Measurements from ENCODE around the gene TFEC.

- TF ChIP-seq CTCF (conservative IDR thresholded peaks at IDR 0.05; ENCODE audit: low read depth, low read length), result no peak
- TF ChIP-seq RAD21 (IDR thresholded peaks at IDR 0.05; ENCODE audit: low read length), result no peak
- TF ChIP-seq POLR2A (IDR thresholded peaks at IDR 0.05; ENCODE audit: low read depth, low read length), result no peak
- TF ChIP-seq MXI1 (IDR thresholded peaks at IDR 0.05; ENCODE audit: borderline replicate concordance, low read depth, low read length), result no peak
- TF ChIP-seq MAZ (IDR thresholded peaks at IDR 0.05; ENCODE audit: borderline replicate concordance, low read depth, low read length), result no peak
Observed at GRCh38 chr7:115885550-115885949, 145.0 kb downstream of the TFEC start.
